Activated naive CD8-positive, alpha-beta T cell treated with anti-CD3 and anti-CD28 coated beads, Interleukin-2, amount 10 ng/mL, durations not matched to agents 7 days and 5 days (primary cell): ENCODE measurements around the gene RTN4IP1. TPM values are rescaled to one million over a fixed set of nuclear protein-coding genes. Genes with fewer than 3 reads are reported as not detected.

Source experiments
- ATAC-seq: fragments of 150-1000 bp; cut with Tn5 transposase; one replicate; pipeline ENCODE4 v1.10.0; 2021; ENCODE audit warnings: low read depth, moderate library complexity
- POLR2A ChIA-PET: fragments of 350-600 bp; sonication (Branson Sonifier 250); formaldehyde crosslinking; loops from one replicate; lab custom pipeline; 2021; ENCODE audit warnings: antibody characterized with exemption; lab: Charles Lee
- DNase-seq: peaks from one replicate; pipeline ENCODE4 v3.0.0; 2021
- H3K27ac Mint-ChIP-seq: one replicate; pipeline ENCODE4 v1.8.0; 2022; ENCODE audit warnings: mild to moderate bottlenecking, mixed read lengths
- H3K27me3 Mint-ChIP-seq: one replicate; pipeline ENCODE4 v1.8.0; 2022; ENCODE audit warnings: mild to moderate bottlenecking, moderate library complexity, mixed read lengths
- H3K36me3 Mint-ChIP-seq: one replicate; pipeline ENCODE4 v1.8.0; 2021; ENCODE audit warnings: mild to moderate bottlenecking, mixed read lengths
- H3K4me1 Mint-ChIP-seq: one replicate; pipeline ENCODE4 v1.8.0; 2021; ENCODE audit warnings: mixed read lengths
- H3K4me3 Mint-ChIP-seq: one replicate; pipeline ENCODE4 v1.8.0; 2022; ENCODE audit warnings: mild to moderate bottlenecking, moderate library complexity, mixed read lengths
- H3K9me3 Mint-ChIP-seq: one replicate; pipeline ENCODE4 v1.8.0; 2021; ENCODE audit warnings: mixed read lengths
- total RNA-seq, 2 experiments: library from RNA; stranded (reverse); gene quantifications; one replicate each; pipeline ENCODE4 v1.2.3, GENCODE V29; 2021

RTN4IP1 gene
- total RNA-seq, 2 experiments from 2014 or later, result 7.8 to 8.0 TPM

DNA sequence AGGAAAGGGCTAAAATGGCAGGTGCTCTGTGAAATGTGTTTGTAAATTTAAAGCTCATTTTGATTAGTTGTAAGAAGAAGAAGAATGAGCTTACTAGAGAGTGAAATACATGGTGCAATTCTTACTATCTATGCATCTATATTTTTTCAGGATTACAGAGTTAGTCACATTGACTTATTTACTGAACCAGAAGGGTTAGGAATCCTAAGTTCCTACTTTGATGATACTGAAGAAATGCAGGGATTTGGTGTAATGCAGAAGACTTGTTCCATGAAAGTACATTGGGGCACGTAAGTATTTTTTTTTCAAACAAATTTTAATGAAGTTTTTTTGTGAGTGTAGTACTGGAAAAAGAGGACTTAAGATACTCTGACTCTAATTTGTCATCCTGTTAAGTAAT, 99.3 kb downstream of the RTN4IP1 start:
- no peak for DNase-seq
- Mint-ChIP-seq H3K36me3 (peaks cover 58% of the 10 kb centered on the region), H3K9me3 (no peaks in the 10 kb centered on the region), H3K27me3 (no peaks in the 10 kb centered on the region), H3K4me3 (no peak overlapping the region), H3K4me1 (peaks cover 46% of the 10 kb centered on the region), H3K27ac (no peak overlapping the region)
- no peak for ATAC-seq
- POLR2A ChIA-PET, result no interaction called here

DNA sequence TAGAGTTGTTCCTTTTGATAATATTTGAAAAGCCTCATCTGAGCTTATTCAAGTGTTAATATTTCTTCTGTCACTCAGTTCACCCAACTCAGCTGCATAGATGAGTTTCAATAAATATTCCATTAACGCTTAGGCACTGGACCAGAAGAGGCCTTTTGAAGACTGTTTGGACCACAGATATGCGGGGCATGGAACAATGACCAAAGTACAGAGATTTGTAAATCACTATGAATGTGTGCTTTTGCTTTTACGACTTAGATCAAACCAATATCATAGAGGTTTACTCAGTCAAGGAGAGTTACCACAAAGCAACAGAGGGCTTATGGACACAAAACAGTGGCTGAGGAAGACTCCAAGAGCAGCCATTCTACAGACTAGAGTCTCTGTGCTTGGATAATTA, 99.9 kb downstream of the RTN4IP1 start:
- POLR2A ChIA-PET, result no interaction called here
- Mint-ChIP-seq H3K27me3 (no peaks in the 10 kb centered on the region), H3K4me3 (no peak overlapping the region), H3K27ac (no peak overlapping the region), H3K9me3 (no peaks in the 10 kb centered on the region), H3K36me3 (peaks cover 56% of the 10 kb centered on the region), H3K4me1 (peaks cover 43% of the 10 kb centered on the region)
- ATAC-seq (no peak), DNase-seq (no peak)

DNA sequence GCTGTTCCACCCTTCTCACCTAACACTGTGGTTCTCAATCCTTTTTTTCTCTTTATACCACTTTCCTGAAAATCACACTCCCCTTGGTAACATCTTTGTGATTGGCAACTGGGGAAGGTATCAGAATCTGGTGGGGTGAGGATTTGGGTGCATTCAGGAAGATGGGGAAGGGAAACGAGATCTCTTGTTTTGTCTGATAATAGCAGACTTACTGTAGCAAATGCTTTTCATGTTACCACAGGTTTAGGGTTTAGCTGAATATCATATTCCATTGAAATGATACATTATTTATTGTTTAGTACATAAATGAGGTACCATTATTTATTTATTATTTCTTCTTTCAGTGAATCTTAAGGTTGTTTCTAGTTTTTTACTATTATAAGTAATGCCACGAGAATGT, 100.8 kb downstream of the RTN4IP1 start:
- DNase-seq, result no peak
- Mint-ChIP-seq H3K4me1 (peaks cover 43% of the 10 kb centered on the region), H3K9me3 (no peaks in the 10 kb centered on the region), H3K36me3 (peaks cover 48% of the 10 kb centered on the region), H3K27ac (no peak overlapping the region), H3K27me3 (no peaks in the 10 kb centered on the region), H3K4me3 (no peak overlapping the region)
- POLR2A ChIA-PET, result no interaction called here
- no peak for ATAC-seq

GRCh38 chr6:106527979-106528378, 101.3 kb downstream of the RTN4IP1 start:
- DNase-seq, result no peak
- H3K27ac Mint-ChIP-seq, result no peak overlapping the region
- H3K4me3 Mint-ChIP-seq, result no peak overlapping the region
- POLR2A ChIA-PET, result no interaction called here
- peaks cover 41% of the 10 kb centered on the region for H3K4me1 Mint-ChIP-seq
- no peak for ATAC-seq
- no peaks in the 10 kb centered on the region for H3K27me3 Mint-ChIP-seq
- no peaks in the 10 kb centered on the region for H3K9me3 Mint-ChIP-seq
- peaks cover 43% of the 10 kb centered on the region for H3K36me3 Mint-ChIP-seq

DNA sequence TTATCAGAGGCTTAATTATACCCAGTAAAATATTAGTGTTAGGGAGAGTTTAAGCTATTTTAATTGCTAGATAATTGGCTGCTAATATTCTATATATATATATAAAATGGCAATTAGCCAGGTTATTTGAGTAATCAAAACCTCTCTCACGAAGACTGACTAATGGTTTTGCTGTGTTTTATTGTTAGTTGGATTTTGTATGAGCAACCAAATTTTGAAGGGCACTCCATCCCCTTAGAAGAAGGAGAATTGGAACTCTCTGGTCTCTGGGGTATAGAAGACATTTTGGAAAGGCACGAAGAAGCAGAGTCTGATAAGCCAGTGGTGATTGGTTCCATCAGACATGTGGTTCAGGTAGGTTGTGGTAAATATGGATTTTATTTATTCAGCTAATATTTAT, 102.2 kb downstream of the RTN4IP1 start:
- H3K9me3 Mint-ChIP-seq, result no peaks in the 10 kb centered on the region
- no peak overlapping the region for H3K4me3 Mint-ChIP-seq
- no peaks in the 10 kb centered on the region for H3K27me3 Mint-ChIP-seq
- POLR2A ChIA-PET, result interaction anchor here (0.7 to 8.8 kb wide), 3 partner anchors 11 to 99 kb away, joined by 4 to 210 read pairs (median 6); no protein-coding TSS in a partner anchor
- no peak for ATAC-seq
- peaks cover 41% of the 10 kb centered on the region for H3K36me3 Mint-ChIP-seq
- no peak overlapping the region for H3K27ac Mint-ChIP-seq
- peaks cover 44% of the 10 kb centered on the region for H3K4me1 Mint-ChIP-seq
- DNase-seq, result no peak

DNA sequence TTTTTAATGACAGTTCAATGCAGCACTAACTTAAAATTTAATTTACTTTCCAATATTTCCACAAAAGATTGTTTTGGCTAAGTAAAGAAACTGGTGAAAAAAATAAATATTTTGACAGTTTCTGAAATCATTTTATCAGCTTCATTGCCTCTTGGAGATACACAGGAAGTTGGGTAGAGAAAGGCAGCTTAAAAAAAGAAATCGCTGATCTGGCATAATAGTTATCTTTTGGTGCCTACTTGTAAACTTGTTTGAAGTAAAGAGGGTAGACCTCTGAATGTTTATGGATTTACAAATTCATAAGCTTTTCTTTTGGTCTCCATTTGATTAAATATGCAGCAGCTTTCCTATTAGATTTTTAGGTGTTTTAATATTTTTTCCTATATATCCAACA, 103.4 kb downstream of the RTN4IP1 start:
- DNase-seq (no peak), ATAC-seq (no peak)
- Mint-ChIP-seq H3K27me3 (no peaks in the 10 kb centered on the region), H3K27ac (peak overlapping the region; percentile 91), H3K36me3 (peaks cover 40% of the 10 kb centered on the region), H3K9me3 (no peaks in the 10 kb centered on the region), H3K4me1 (peaks cover 46% of the 10 kb centered on the region), H3K4me3 (peak overlapping the region; percentile 88)
- POLR2A ChIA-PET, result interaction anchor here (1.1 to 8.8 kb wide), 2 partner anchors 9 to 14 kb away, joined by 4 to 210 read pairs; no protein-coding TSS in a partner anchor

DNA sequence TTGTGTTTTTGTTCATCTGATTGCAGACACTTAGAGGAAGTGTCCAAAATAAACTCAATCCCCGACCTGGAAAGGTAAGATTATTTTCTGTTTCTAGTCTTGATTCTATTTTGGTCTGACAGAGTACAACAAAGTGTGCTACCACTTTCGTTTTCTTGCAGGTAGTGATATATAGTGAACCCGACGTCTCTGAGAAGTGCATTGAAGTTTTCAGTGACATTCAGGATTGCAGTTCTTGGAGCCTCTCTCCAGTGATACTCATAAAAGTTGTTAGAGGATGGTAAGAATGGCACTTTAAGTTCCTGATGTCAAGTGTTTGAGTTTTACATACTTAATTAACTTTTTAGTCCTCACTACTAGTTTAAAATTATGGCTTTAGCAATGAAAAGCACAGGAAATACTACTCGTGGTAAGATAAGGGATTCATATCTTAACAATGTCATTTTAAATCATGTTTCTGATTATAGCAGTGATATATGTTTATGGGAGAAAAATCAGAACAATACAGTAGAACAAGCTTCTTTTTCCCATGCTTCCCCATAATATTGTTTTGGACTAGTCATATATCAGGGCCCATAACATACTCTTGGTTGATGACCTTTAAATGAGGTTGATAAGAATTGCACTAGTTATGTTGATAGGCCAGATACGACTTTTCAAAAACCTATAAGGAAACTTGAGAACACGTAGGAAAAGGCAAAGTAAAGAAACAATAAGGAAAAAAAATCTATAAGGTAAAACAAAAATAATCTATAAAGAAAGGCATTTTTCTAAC, 104.0 kb downstream of the RTN4IP1 start:
- H3K27me3 Mint-ChIP-seq, result no peaks in the 10 kb centered on the region
- H3K27ac Mint-ChIP-seq, result peak overlapping the region; percentile 91

GRCh38 chr6:106522562-106523250, 106.6 kb downstream of the RTN4IP1 start:
- H3K4me1 Mint-ChIP-seq, result peaks cover 58% of the 10 kb centered on the region
- no peak for DNase-seq
- no peaks in the 10 kb centered on the region for H3K27me3 Mint-ChIP-seq
- H3K27ac Mint-ChIP-seq, result peak overlapping the region; percentile 99
- peaks cover 20% of the 10 kb centered on the region for H3K36me3 Mint-ChIP-seq
- H3K9me3 Mint-ChIP-seq, result no peaks in the 10 kb centered on the region
- POLR2A ChIA-PET, result interaction anchor here (1.3 to 8.8 kb wide), 2 partner anchors 11 kb away, joined by 7 to 210 read pairs; no protein-coding TSS in a partner anchor
- peak overlapping the region; percentile 94 for H3K4me3 Mint-ChIP-seq
- no peak for ATAC-seq

More for the DNA sequence above, 104.0 kb downstream of the RTN4IP1 start:
- no peak for DNase-seq
- no peaks in the 10 kb centered on the region for H3K9me3 Mint-ChIP-seq
- peaks cover 36% of the 10 kb centered on the region for H3K36me3 Mint-ChIP-seq
- peak; percentile 35 for ATAC-seq
- POLR2A ChIA-PET, result interaction anchor here (1.1 to 8.8 kb wide), 2 partner anchors 14 to 503 kb away, joined by 3 to 210 read pairs; no protein-coding TSS in a partner anchor
- H3K4me3 Mint-ChIP-seq, result peak overlapping the region; percentile 88
- H3K4me1 Mint-ChIP-seq, result peaks cover 47% of the 10 kb centered on the region

Other genes starting within 250 kb of the RTN4IP1 start
- 10 to 100 TPM; 12.1 to 12.7 TPM for gene QRSL1, start 80 bp upstream of the RTN4IP1 start, total RNA-seq